Panc1 (cell line): ENCODE data around the gene PPP1R7. TPM values are rescaled to one million over a fixed set of nuclear protein-coding genes. Genes with fewer than 3 reads are reported as not detected.

Experiments
- ATAC-seq: fragments of 200-7000 bp; cut with Tn5 transposase; 2 replicates; pipeline ENCODE4 v1.9.1; 2020; ENCODE audit warnings: mild to moderate bottlenecking, moderate library complexity
- BruUV-seq: library from RNA; stranded (reverse); fragments of 400-500 nt; replicated peaks from 2 replicates; lab custom pipeline; 2021; lab: Mats Ljungman, UMichigan
- CTCF ChIA-PET: fragments of 300-600 bp; sonication (Branson Sonifier 250); formaldehyde crosslinking; loops from one replicate; lab custom pipeline; 2022; ENCODE audit warnings: antibody characterized with exemption; lab: Charles Lee
- POLR2A ChIA-PET: fragments of 300-600 bp; sonication (Branson Sonifier 250); formaldehyde crosslinking; loops from one replicate; lab custom pipeline; 2022; ENCODE audit warnings: antibody characterized with exemption; lab: Charles Lee
- DNase-seq: peaks from one replicate; pipeline ENCODE4 v3.0.0-alpha.2; 2010; ENCODE audit warnings: low read depth, low spot score
- H3K27ac ChIP-seq: 2 replicates; pipeline ENCODE4 v1.5.1; 2011; ENCODE audit warnings: mild to moderate bottlenecking, low read length, inconsistent platforms
- H3K27me3 ChIP-seq: fragments of 200-500 bp; sonication (Bioruptor generic); 2 replicates; pipeline ENCODE4 v1.6.0; 2014; ENCODE audit warnings: low read length, inconsistent platforms; ENCODE audit not compliant: control insufficient read depth, insufficient read depth
- H3K36me3 ChIP-seq: fragments of 200-500 bp; sonication (Bioruptor generic); 2 replicates; pipeline ENCODE4 v1.5.1; 2014; ENCODE audit warnings: inconsistent platforms, mild to moderate bottlenecking, low read length, moderate library complexity; ENCODE audit not compliant: control insufficient read depth, insufficient read depth
- H3K4me1 ChIP-seq: 2 replicates; pipeline ENCODE4 v1.5.1; 2011; ENCODE audit warnings: inconsistent platforms, mild to moderate bottlenecking, low read length, moderate library complexity; ENCODE audit not compliant: control insufficient read depth, insufficient read depth
- H3K4me3 ChIP-seq, 2 experiments: 2 replicates each; pipeline ENCODE4 v1.5.1; 2011 to 2012; ENCODE audit warnings: low read depth in 2 of 2, low read length in 2 of 2, mild to moderate bottlenecking in 2 of 2, inconsistent platforms in 1 of 2, moderate library complexity in 1 of 2
- H3K9me3 ChIP-seq: fragments of 200-500 bp; sonication (Bioruptor generic); 2 replicates; pipeline ENCODE4 v1.5.1; 2014; ENCODE audit warnings: low read depth, mild to moderate bottlenecking, inconsistent platforms, low read length, moderate library complexity; ENCODE audit not compliant: control insufficient read depth, insufficient read depth
- POLR2AphosphoS5 ChIP-seq: IDR thresholded peaks from 2 replicates; pipeline ENCODE4 v1.6.1; 2012; ENCODE audit warnings: mild to moderate bottlenecking, low read depth, low read length, moderate library complexity
- SIN3A ChIP-seq: IDR thresholded peaks from 2 replicates; pipeline ENCODE4 v1.6.1; 2012; ENCODE audit warnings: low read depth, mild to moderate bottlenecking, low read length, moderate library complexity, borderline replicate concordance; ENCODE audit not compliant: insufficient read depth
- TCF7L2 ChIP-seq: IDR thresholded peaks from 2 replicates; pipeline ENCODE4 v1.6.1; 2011; ENCODE audit warnings: mild to moderate bottlenecking, low read depth, low read length, inconsistent platforms
- in situ Hi-C: cut with HindIII; loops from 2 replicates; pipeline ENCODE4 v1.10.0; 2016; ENCODE audit warnings: low sequenced_read_pairs, low pct_unique_long_range_greater_than_20kb
- intact Hi-C: fragments of 100-400 bp; cut with micrococcal nuclease; formaldehyde crosslinking; loops from one replicate; pipeline ENCODE4 v1.10.0; 2022; ENCODE audit not compliant: unreplicated experiment
- total RNA-seq: library from RNA; stranded (reverse); gene quantifications from one replicate; pipeline ENCODE4 v1.2.1, GENCODE V29; 2021; ENCODE audit not compliant: unreplicated experiment
- TF ChIP-seq, protein P1 (sequence below), 2 experiments: IDR thresholded peaks; 2 replicates each; pipeline ENCODE4 v1.6.1; 2011 to 2012; ENCODE audit warnings: low read depth in 2 of 2, control low read depth in 1 of 2, low read length in 1 of 2, mild to moderate bottlenecking in 1 of 2, moderate library complexity in 1 of 2; ENCODE audit not compliant: insufficient read depth in 1 of 2
- TF ChIP-seq, protein P2 (sequence below): fragments of 450-650 bp; IDR thresholded peaks from 2 replicates; pipeline ENCODE4 v1.5.1; 2017; ENCODE audit warnings: mild to moderate bottlenecking

Gene PPP1R7
- total RNA-seq, 1 experiment from 2014 or later, result 64.2 TPM

DNA sequence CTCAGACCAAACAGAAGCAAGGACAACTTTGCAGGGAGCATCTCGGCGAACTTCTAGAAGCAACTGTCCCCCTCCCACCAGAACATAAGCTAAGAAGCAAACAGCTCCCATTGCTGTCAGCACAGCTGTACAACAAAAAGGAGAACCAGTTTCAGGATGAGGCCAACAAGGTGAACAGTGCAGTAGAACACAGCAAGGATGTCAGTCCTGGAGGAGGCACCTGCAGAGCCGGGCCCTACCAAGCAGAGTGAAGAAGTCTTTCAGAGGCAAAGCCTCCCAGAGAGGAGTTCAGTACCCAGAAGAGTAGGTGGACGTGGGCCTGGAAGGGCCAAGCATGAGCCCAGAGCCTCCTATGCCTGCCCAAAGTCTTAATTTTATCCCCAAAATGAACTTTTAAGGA lies 2.0 kb upstream of the PPP1R7 start:
- Histone ChIP-seq H3K4me1 (peaks cover 16% of the 10 kb centered on the region), H3K36me3 (peaks cover 4% of the 10 kb centered on the region; the same call in 1 of the 2 replicates), H3K4me3 (peak overlapping the region; percentile 64 to 90), H3K9me3 (no peaks in the 10 kb centered on the region), H3K27me3 (no peaks in the 10 kb centered on the region), H3K27ac (peak overlapping the region; percentile 72)
- DNase-seq, result no peak
- CTCF ChIA-PET, result no interaction called here
- intact Hi-C loops (no loop called here), in situ Hi-C loops (no loop called here)
- POLR2A ChIA-PET, result interaction anchor here (0.6 to 0.7 kb wide), 3 partner anchors 99 to 553 kb away, joined by 3 read pairs; no protein-coding TSS in a partner anchor
- TF ChIP-seq, protein P1, sequence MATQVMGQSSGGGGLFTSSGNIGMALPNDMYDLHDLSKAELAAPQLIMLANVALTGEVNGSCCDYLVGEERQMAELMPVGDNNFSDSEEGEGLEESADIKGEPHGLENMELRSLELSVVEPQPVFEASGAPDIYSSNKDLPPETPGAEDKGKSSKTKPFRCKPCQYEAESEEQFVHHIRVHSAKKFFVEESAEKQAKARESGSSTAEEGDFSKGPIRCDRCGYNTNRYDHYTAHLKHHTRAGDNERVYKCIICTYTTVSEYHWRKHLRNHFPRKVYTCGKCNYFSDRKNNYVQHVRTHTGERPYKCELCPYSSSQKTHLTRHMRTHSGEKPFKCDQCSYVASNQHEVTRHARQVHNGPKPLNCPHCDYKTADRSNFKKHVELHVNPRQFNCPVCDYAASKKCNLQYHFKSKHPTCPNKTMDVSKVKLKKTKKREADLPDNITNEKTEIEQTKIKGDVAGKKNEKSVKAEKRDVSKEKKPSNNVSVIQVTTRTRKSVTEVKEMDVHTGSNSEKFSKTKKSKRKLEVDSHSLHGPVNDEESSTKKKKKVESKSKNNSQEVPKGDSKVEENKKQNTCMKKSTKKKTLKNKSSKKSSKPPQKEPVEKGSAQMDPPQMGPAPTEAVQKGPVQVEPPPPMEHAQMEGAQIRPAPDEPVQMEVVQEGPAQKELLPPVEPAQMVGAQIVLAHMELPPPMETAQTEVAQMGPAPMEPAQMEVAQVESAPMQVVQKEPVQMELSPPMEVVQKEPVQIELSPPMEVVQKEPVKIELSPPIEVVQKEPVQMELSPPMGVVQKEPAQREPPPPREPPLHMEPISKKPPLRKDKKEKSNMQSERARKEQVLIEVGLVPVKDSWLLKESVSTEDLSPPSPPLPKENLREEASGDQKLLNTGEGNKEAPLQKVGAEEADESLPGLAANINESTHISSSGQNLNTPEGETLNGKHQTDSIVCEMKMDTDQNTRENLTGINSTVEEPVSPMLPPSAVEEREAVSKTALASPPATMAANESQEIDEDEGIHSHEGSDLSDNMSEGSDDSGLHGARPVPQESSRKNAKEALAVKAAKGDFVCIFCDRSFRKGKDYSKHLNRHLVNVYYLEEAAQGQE (IDR thresholded peaks at IDR 0.05; ENCODE audit: insufficient read depth in 1 of 2, low read depth in 2 of 2, low read length in 1 of 2), result no peak
- no peak for ATAC-seq
- BruUV-seq, result no TSS peak

DNA sequence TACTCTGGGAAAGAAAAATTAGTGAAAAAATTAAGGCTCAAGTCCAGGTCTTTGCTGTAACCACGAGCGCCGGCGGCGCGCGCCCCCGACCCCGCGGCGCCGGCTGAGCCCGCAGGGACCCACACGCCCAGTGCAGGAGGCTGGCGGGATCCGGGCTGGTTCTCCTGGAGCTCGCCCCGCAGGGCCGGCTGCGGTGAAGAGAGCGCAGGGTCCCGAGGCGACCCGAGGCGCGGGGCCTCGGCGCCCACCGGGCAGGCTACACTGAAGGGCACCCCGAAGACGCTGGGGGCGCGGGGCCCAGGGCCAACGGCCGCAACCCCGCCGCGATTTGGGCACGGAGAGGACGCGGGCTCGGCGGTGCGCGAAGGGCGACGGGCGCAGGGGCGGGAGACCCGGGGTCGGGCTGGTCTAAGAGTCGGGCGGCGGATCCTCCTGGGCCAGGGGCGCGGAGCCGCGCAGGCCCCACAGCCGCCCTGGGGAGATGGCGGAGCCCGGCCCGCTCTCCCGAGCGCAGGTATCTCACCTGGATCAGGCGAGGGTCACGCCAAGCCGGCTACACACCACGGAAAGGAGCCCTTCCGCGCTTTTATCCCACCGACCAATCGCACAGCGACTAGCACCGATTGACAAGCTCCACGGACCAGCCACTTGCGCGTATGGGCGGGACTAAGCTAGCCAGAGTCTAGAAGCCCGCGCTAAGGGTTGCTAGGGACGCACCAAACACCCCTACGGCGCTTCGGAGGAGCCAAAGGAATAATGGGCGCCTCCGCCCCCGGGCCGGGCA lies 1.2 kb upstream of the PPP1R7 start, which contains the start of gene PASK:
TSS of gene PASK (minus strand) at position 582 of the 784 bp plus-strand sequence. CDS start 6,440 bp downstream, outside the sequence.
- Histone ChIP-seq H3K36me3 (peaks cover 5% of the 10 kb centered on the region; the same call in 1 of the 2 replicates), H3K27ac (peak within 1 kb of the TSS; percentile 72), H3K9me3 (no peaks in the 10 kb centered on the region), H3K27me3 (no peaks in the 10 kb centered on the region), H3K4me3 (peak within 1 kb of the TSS; percentile 64 to 90), H3K4me1 (peaks cover 16% of the 10 kb centered on the region)
- intact Hi-C loops (no loop called here), in situ Hi-C loops (no loop called here)
- DNase-seq (peak; percentile 80), ATAC-seq (peak; percentile 96)
- CTCF ChIA-PET, result no interaction called here
- POLR2A ChIA-PET, result interaction anchor here (0.6 to 1.3 kb wide), 4 partner anchors 14 to 552 kb away, joined by 3 to 4 read pairs (median 3); no protein-coding TSS in a partner anchor
- TF ChIP-seq SIN3A (peak; percentile 99), TCF7L2 (peak; percentile 98)
- TF ChIP-seq, protein P2, sequence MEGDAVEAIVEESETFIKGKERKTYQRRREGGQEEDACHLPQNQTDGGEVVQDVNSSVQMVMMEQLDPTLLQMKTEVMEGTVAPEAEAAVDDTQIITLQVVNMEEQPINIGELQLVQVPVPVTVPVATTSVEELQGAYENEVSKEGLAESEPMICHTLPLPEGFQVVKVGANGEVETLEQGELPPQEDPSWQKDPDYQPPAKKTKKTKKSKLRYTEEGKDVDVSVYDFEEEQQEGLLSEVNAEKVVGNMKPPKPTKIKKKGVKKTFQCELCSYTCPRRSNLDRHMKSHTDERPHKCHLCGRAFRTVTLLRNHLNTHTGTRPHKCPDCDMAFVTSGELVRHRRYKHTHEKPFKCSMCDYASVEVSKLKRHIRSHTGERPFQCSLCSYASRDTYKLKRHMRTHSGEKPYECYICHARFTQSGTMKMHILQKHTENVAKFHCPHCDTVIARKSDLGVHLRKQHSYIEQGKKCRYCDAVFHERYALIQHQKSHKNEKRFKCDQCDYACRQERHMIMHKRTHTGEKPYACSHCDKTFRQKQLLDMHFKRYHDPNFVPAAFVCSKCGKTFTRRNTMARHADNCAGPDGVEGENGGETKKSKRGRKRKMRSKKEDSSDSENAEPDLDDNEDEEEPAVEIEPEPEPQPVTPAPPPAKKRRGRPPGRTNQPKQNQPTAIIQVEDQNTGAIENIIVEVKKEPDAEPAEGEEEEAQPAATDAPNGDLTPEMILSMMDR, result no peak
- BruUV-seq, result no TSS peak

DNA sequence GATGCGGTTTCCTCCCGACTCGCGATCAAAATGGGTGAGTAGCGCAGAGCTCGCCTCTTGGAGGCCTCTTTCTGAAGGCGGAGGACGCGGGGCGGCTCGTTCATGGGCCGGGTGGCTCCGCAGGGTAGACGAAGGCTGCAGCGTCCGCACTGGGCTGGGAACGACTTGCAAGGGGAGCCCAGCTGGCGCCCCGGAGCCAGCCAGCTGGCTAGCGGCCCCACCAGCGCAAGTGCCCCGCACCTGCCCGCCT lies 667 bp upstream of the PPP1R7 start:
- Histone ChIP-seq H3K27ac (0 out of 2 replicates have a peak overlapping the region, but pooled peaks have one; percentile 11), H3K36me3 (peaks cover 5% of the 10 kb centered on the region; the same call in 1 of the 2 replicates), H3K4me1 (peaks cover 16% of the 10 kb centered on the region), H3K27me3 (no peaks in the 10 kb centered on the region), H3K4me3 (peak overlapping the region; percentile 64 to 90), H3K9me3 (no peaks in the 10 kb centered on the region)
- DNase-seq (no peak), ATAC-seq (peak; percentile 42)
- BruUV-seq, result no TSS peak
- ChIA-PET POLR2A (interaction anchor here (1.3 kb wide), 1 partner anchor 14 kb away, joined by 4 read pairs; no protein-coding TSS in a partner anchor), CTCF (no interaction called here)
- in situ Hi-C loops (no loop called here), intact Hi-C loops (no loop called here)
- TF ChIP-seq TCF7L2, result no peak
- TF ChIP-seq POLR2AphosphoS5, result no peak
- TF ChIP-seq SIN3A, result 0 out of 2 replicates have a peak, but pooled peaks have one; percentile 9
- TF ChIP-seq, protein P1 (IDR thresholded peaks at IDR 0.05; ENCODE audit: insufficient read depth in 1 of 2, low read depth in 2 of 2, low read length in 1 of 2), result no peak
